HFF-Myc (cell line): ENCODE data around the gene CHD1L.

Experiments
- DNase-seq: peaks from one replicate; pipeline ENCODE4 v3.0.0-alpha.2; 2011; ENCODE audit warnings: low read depth; ENCODE audit errors: extremely low read depth
- H3K4me3 ChIP-seq: replicated peaks from 2 replicates; pipeline ENCODE4 v1.5.1; 2011; ENCODE audit warnings: low read depth, mild to moderate bottlenecking, control low read depth, low read length
- TF ChIP-seq, protein P1 (sequence below): IDR thresholded peaks from 2 replicates; pipeline ENCODE4 v1.5.1; 2012; ENCODE audit warnings: mild to moderate bottlenecking, low read depth, low read length, control low read depth; ENCODE audit errors: missing control alignments

CHD1L gene

DNA sequence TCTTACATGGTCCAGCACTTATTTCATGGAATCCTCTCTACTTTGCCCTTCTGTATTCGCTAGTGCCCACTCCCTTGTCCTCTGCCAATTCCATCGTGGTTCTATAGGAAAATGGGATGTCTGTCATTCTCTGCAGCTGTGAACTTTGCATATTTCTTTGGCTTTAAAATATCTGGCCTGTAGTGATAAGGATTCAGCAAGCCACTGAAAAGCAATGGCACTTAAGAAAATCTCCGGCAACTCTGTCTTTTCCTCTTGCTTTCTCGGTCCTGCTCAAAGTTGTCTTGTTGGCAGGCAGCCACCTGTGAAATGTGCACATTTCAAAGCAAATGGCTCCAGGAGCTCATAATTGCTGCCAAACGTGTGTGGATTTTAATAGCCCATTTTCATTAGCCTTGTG is 91.8 kb downstream of the CHD1L start:
- no peak overlapping the region for H3K4me3 ChIP-seq
- TF ChIP-seq, protein P1, sequence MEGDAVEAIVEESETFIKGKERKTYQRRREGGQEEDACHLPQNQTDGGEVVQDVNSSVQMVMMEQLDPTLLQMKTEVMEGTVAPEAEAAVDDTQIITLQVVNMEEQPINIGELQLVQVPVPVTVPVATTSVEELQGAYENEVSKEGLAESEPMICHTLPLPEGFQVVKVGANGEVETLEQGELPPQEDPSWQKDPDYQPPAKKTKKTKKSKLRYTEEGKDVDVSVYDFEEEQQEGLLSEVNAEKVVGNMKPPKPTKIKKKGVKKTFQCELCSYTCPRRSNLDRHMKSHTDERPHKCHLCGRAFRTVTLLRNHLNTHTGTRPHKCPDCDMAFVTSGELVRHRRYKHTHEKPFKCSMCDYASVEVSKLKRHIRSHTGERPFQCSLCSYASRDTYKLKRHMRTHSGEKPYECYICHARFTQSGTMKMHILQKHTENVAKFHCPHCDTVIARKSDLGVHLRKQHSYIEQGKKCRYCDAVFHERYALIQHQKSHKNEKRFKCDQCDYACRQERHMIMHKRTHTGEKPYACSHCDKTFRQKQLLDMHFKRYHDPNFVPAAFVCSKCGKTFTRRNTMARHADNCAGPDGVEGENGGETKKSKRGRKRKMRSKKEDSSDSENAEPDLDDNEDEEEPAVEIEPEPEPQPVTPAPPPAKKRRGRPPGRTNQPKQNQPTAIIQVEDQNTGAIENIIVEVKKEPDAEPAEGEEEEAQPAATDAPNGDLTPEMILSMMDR = no peak
- DNase-seq = no peak

DNA sequence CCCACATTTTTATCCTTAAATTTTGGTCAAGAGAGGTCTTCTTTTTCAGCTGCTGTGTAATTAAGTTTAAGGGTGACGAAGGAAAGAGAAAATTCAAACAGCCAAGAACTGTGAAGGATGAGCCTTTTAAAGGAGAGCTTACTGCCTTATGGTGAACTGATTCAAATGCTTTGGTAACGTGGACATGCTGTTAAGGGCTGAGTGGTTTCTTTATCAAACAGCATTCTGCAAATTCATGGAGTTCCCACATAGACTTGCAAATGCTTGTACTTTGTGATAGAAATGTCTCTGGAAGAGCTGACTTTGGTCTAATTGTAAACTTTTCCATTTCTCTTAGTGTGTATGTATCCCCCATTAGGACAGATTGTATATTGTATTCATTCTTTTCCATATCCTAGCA is 93.8 kb downstream of the CHD1L start:
- no peak overlapping the region for H3K4me3 ChIP-seq
- DNase-seq = no peak
- TF ChIP-seq, protein P1 = no peak

DNA sequence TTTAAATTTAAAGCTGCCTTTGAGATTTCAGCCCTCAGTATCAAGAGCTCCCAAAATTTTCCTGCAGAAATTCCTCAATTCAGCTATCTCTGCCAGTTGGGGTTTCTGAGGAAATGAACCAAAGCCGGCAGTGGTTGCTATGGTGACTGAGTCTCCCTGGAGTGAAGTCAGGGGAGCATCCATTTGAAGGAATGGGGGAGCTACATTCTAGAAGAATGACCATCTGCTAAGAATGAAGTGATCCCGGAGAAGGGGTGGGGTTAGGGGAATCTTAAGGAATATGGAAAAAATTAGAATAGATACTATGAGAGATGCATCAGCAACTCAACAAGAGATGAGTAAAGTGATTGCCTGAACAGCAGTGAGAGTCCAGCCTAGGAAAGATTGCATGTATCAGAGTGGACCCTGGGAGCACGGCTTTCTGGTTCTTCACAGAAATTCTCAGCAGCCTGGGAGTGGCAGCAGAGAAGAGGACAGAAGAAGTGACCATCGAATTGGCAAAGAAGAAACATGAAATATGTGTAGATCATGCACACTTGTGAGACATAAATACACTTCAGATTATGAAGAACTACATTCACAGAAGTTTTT is 94.7 kb downstream of the CHD1L start:
- TF ChIP-seq, protein P1 = no peak
- H3K4me3 ChIP-seq = no peak overlapping the region
- DNase-seq = no peak

DNA sequence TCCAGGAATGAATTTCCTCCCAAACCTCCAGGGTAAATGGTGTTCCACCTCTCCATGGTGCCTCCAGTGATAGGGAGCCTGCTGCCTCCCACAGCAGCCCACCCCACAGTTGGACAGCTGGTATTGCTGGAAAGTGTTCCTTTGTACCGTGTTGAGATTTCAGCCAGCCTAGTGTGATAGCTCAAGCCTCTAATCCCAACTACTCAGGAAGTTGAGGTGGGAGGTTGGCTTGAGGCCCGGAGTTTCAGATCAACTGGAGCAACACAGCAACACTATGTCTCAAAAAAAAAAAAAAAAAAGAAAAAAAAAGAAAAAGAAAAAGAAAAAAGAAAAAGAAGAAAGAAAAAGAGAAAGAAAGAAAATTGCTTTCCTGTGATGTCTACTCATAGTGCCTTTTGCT is 96.1 kb downstream of the CHD1L start:
- TF ChIP-seq, protein P1 = no peak
- H3K4me3 ChIP-seq = no peak overlapping the region
- no peak for DNase-seq

DNA sequence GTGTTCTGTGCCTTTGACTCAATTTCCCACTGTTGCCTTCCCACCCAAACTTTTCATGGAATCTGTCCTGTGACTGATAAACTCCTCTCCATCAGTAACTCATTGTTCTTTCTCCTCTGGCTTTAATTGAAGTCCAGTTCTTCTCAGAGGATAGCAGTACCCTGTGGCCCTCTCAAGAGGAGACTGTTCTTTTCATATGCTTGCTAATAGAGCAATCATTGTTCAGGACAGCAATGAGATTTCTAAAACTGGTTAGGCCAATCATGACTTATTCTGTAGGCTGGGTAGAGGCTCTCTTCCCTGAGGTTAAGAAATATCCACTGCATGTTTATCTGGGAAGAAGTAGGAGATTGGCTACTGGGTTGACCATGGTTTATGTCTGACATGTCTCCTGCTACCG is 98.8 kb downstream of the CHD1L start:
- no peak for DNase-seq
- TF ChIP-seq, protein P1 = no peak
- no peak overlapping the region for H3K4me3 ChIP-seq
